SK-N-SH treated with all-trans-retinoic acid at 6 μM for 48 hours (cell line): ENCODE measurements around the gene HHATL.

Experiments
- CREB5 ChIP-seq: fragments of 250-450 bp; sonication (Bioruptor Pico); IDR thresholded peaks from 2 replicates; pipeline ENCODE4 v1.5.1; 2020; ENCODE audit warnings: low read depth, mild to moderate bottlenecking, moderate library complexity
- ESRRG ChIP-seq: fragments of 250-450 bp; sonication (Bioruptor Pico); IDR thresholded peaks from 2 replicates; pipeline ENCODE4 v1.6.1; 2021; ENCODE audit warnings: mild to moderate bottlenecking
- ISL1 ChIP-seq: fragments of 250-450 bp; sonication (Bioruptor Pico); IDR thresholded peaks from 2 replicates; pipeline ENCODE4 v2.1.2; 2022; ENCODE audit warnings: mild to moderate bottlenecking, moderate library complexity
- OSR1 ChIP-seq: fragments of 250-450 bp; sonication (Bioruptor Pico); IDR thresholded peaks from 2 replicates; pipeline ENCODE4 v1.8.0; 2022; ENCODE audit warnings: moderate library complexity, mild to moderate bottlenecking, inconsistent platforms
- RARB ChIP-seq: fragments of 250-450 bp; sonication (Bioruptor Pico); IDR thresholded peaks from 2 replicates; pipeline ENCODE4 v1.8.0; 2021; ENCODE audit warnings: mild to moderate bottlenecking, moderate library complexity
- SNAI2 ChIP-seq: fragments of 250-450 bp; sonication (Bioruptor Pico); IDR thresholded peaks from 2 replicates; pipeline ENCODE4 v1.5.0; 2020; ENCODE audit warnings: mild to moderate bottlenecking, moderate library complexity
- TCF4 ChIP-seq: fragments of 250-450 bp; sonication (Bioruptor Pico); IDR thresholded peaks from 2 replicates; pipeline ENCODE4 v1.8.0; 2021; ENCODE audit warnings: mild to moderate bottlenecking, moderate library complexity, borderline replicate concordance
- ZC3H10 ChIP-seq: fragments of 250-450 bp; sonication (Bioruptor Pico); IDR thresholded peaks from 2 replicates; pipeline ENCODE4 v1.5.1; 2021; ENCODE audit warnings: mild to moderate bottlenecking, moderate library complexity
- ZFP3 ChIP-seq: fragments of 250-450 bp; sonication (Bioruptor Pico); IDR thresholded peaks from 2 replicates; pipeline ENCODE4 v1.5.0; 2020; ENCODE audit warnings: mild to moderate bottlenecking, moderate library complexity
- ZFP30 ChIP-seq: fragments of 450-650 bp; formaldehyde crosslinking; IDR thresholded peaks from 2 replicates; pipeline ENCODE4 v1.5.0; 2022; ENCODE audit warnings: mild to moderate bottlenecking, moderate library complexity
- ZNF565 ChIP-seq: fragments of 450-650 bp; formaldehyde crosslinking; conservative IDR thresholded peaks from 2 replicates; pipeline ENCODE4 v1.5.0; 2020; ENCODE audit warnings: low read depth, mild to moderate bottlenecking, moderate library complexity
- TF ChIP-seq, protein P1 (sequence below): fragments of 250-450 bp; sonication (Bioruptor Pico); IDR thresholded peaks from 2 replicates; pipeline ENCODE4 v1.8.0; 2020; ENCODE audit warnings: mild to moderate bottlenecking, moderate library complexity, borderline replicate concordance

DNA sequence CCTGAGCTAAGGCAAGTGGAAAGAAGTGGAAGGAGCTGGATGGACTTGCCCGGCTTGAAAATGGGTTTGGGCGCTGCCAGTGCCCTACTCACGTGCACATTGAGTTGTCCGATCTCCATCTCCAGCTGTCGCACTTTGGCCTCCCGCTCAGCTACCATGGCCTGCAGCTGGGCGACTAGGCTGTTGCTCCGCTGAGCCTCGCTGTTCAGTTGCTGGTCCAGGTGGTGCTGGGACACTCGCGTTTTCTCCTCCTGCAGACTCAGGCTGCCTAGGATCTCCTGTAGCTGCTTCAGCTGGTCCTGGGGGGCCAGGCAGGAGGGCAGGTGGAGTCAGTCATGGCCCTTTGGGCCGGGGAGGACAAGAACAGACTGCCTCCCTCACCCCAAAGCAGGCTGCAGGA is 33.0 kb upstream of the HHATL start:
- no peak for TF ChIP-seq ZFP3 (CRISPR knock-in tag)
- no peak for TF ChIP-seq ESRRG
- TF ChIP-seq OSR1 (CRISPR knock-in tag), result no peak
- TF ChIP-seq ZFP30 (CRISPR knock-in tag), result no peak
- no peak for TF ChIP-seq SNAI2 (CRISPR knock-in tag)
- TF ChIP-seq, protein P1, sequence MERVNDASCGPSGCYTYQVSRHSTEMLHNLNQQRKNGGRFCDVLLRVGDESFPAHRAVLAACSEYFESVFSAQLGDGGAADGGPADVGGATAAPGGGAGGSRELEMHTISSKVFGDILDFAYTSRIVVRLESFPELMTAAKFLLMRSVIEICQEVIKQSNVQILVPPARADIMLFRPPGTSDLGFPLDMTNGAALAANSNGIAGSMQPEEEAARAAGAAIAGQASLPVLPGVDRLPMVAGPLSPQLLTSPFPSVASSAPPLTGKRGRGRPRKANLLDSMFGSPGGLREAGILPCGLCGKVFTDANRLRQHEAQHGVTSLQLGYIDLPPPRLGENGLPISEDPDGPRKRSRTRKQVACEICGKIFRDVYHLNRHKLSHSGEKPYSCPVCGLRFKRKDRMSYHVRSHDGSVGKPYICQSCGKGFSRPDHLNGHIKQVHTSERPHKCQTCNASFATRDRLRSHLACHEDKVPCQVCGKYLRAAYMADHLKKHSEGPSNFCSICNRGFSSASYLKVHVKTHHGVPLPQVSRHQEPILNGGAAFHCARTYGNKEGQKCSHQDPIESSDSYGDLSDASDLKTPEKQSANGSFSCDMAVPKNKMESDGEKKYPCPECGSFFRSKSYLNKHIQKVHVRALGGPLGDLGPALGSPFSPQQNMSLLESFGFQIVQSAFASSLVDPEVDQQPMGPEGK (CRISPR knock-in tag), result no peak
- no peak for TF ChIP-seq CREB5
- no peak for TF ChIP-seq RARB
- no peak for TF ChIP-seq ZNF565 (CRISPR knock-in tag)
- no peak for TF ChIP-seq ZC3H10 (CRISPR knock-in tag)
- TF ChIP-seq TCF4 (CRISPR knock-in tag), result no peak
- no peak for TF ChIP-seq ISL1
